ENCODE measurements around the gene SART3. TPM values are rescaled to one million over a fixed set of nuclear protein-coding genes. Genes with fewer than 3 reads are reported as not detected.
A peak's percentile ranks its signal among the peaks of the same experiment; 100 is the strongest.

The SART3 gene
- total and polyA plus RNA-seq, 10 of the 15 experiments (the other 5 are each of a cell fraction or from before 2014, with no cell fraction given): 8.8 to 179 (median 54.9) TPM

DNA sequence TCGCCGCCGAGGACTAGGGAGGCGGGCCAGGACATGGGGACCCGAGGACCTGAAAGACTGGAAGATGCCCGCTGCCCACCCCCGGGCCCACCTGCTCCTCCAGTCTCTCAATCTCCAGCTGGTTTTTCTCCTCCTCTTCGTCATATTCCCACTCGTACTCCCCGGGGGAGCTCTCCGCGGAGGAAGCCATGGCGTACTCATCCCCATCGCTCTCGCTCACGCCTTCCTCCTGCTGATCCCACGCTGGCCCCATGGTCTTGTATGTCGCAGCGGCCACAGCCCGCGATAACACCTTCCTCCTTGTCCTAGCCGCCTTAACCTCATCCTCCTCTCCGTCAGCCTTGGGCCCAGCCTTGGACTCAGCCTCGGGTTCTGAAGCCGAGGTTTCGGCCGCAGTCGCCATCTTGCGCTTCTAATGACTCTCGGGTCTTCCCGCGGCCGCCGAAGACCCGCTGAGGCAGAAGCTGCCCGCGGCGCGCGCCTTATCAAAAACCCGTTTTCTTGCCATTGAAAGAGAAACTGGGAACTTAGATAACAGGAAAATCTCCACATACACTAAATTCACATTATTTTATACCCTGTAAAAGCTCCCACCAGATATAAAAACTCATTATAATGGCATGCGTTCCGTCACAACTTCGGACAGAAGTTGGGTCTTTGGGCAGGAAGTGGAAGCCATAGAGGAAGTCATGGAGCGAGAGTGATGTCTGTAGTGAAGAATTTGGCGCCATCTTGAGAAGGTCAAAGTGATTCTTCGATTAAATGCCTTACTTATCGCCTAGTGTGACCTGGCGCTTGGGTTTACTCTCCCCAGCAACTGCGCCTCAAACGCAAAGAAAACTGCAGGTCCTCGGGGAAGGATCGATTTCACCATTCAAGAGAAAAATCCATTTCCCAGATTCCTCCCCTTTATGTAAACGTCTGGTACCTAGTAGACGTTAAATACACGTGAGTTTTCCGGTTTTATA lies at the start of gene SART3 (continued):
- TF ChIP-seq, protein P1, sequence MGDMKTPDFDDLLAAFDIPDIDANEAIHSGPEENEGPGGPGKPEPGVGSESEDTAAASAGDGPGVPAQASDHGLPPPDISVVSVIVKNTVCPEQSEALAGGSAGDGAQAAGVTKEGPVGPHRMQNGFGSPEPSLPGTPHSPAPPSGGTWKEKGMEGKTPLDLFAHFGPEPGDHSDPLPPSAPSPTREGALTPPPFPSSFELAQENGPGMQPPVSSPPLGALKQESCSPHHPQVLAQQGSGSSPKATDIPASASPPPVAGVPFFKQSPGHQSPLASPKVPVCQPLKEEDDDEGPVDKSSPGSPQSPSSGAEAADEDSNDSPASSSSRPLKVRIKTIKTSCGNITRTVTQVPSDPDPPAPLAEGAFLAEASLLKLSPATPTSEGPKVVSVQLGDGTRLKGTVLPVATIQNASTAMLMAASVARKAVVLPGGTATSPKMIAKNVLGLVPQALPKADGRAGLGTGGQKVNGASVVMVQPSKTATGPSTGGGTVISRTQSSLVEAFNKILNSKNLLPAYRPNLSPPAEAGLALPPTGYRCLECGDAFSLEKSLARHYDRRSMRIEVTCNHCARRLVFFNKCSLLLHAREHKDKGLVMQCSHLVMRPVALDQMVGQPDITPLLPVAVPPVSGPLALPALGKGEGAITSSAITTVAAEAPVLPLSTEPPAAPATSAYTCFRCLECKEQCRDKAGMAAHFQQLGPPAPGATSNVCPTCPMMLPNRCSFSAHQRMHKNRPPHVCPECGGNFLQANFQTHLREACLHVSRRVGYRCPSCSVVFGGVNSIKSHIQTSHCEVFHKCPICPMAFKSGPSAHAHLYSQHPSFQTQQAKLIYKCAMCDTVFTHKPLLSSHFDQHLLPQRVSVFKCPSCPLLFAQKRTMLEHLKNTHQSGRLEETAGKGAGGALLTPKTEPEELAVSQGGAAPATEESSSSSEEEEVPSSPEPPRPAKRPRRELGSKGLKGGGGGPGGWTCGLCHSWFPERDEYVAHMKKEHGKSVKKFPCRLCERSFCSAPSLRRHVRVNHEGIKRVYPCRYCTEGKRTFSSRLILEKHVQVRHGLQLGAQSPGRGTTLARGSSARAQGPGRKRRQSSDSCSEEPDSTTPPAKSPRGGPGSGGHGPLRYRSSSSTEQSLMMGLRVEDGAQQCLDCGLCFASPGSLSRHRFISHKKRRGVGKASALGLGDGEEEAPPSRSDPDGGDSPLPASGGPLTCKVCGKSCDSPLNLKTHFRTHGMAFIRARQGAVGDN (IDR thresholded peaks at IDR 0.05): no peak; the same call in 1 of the 2 replicates
- no peak for TF ChIP-seq POU2F2 (IDR thresholded peaks at IDR 0.05; ENCODE audit: borderline replicate concordance, low read depth, low read length)
- TF ChIP-seq ASH2L (IDR thresholded peaks at IDR 0.05; ENCODE audit: borderline replicate concordance, low read depth): peak; percentile 47; the same call in 1 of the 2 replicates
- TF ChIP-seq, protein P2, sequence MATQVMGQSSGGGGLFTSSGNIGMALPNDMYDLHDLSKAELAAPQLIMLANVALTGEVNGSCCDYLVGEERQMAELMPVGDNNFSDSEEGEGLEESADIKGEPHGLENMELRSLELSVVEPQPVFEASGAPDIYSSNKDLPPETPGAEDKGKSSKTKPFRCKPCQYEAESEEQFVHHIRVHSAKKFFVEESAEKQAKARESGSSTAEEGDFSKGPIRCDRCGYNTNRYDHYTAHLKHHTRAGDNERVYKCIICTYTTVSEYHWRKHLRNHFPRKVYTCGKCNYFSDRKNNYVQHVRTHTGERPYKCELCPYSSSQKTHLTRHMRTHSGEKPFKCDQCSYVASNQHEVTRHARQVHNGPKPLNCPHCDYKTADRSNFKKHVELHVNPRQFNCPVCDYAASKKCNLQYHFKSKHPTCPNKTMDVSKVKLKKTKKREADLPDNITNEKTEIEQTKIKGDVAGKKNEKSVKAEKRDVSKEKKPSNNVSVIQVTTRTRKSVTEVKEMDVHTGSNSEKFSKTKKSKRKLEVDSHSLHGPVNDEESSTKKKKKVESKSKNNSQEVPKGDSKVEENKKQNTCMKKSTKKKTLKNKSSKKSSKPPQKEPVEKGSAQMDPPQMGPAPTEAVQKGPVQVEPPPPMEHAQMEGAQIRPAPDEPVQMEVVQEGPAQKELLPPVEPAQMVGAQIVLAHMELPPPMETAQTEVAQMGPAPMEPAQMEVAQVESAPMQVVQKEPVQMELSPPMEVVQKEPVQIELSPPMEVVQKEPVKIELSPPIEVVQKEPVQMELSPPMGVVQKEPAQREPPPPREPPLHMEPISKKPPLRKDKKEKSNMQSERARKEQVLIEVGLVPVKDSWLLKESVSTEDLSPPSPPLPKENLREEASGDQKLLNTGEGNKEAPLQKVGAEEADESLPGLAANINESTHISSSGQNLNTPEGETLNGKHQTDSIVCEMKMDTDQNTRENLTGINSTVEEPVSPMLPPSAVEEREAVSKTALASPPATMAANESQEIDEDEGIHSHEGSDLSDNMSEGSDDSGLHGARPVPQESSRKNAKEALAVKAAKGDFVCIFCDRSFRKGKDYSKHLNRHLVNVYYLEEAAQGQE (IDR thresholded peaks at IDR 0.05; ENCODE audit: low read depth, low read length): no peak
- TF ChIP-seq, protein P3, sequence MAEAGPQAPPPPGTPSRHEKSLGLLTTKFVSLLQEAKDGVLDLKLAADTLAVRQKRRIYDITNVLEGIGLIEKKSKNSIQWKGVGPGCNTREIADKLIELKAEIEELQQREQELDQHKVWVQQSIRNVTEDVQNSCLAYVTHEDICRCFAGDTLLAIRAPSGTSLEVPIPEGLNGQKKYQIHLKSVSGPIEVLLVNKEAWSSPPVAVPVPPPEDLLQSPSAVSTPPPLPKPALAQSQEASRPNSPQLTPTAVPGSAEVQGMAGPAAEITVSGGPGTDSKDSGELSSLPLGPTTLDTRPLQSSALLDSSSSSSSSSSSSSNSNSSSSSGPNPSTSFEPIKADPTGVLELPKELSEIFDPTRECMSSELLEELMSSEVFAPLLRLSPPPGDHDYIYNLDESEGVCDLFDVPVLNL (IDR thresholded peaks at IDR 0.05; ENCODE audit: low read depth, low read length): 0 out of 2 replicates have a peak, but pooled peaks have one; percentile 50
- TF ChIP-seq, protein P4, sequence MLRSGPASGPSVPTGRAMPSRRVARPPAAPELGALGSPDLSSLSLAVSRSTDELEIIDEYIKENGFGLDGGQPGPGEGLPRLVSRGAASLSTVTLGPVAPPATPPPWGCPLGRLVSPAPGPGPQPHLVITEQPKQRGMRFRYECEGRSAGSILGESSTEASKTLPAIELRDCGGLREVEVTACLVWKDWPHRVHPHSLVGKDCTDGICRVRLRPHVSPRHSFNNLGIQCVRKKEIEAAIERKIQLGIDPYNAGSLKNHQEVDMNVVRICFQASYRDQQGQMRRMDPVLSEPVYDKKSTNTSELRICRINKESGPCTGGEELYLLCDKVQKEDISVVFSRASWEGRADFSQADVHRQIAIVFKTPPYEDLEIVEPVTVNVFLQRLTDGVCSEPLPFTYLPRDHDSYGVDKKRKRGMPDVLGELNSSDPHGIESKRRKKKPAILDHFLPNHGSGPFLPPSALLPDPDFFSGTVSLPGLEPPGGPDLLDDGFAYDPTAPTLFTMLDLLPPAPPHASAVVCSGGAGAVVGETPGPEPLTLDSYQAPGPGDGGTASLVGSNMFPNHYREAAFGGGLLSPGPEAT (IDR thresholded peaks at IDR 0.05; ENCODE audit: low read depth): peak; percentile 93
- TF ChIP-seq, protein P5, sequence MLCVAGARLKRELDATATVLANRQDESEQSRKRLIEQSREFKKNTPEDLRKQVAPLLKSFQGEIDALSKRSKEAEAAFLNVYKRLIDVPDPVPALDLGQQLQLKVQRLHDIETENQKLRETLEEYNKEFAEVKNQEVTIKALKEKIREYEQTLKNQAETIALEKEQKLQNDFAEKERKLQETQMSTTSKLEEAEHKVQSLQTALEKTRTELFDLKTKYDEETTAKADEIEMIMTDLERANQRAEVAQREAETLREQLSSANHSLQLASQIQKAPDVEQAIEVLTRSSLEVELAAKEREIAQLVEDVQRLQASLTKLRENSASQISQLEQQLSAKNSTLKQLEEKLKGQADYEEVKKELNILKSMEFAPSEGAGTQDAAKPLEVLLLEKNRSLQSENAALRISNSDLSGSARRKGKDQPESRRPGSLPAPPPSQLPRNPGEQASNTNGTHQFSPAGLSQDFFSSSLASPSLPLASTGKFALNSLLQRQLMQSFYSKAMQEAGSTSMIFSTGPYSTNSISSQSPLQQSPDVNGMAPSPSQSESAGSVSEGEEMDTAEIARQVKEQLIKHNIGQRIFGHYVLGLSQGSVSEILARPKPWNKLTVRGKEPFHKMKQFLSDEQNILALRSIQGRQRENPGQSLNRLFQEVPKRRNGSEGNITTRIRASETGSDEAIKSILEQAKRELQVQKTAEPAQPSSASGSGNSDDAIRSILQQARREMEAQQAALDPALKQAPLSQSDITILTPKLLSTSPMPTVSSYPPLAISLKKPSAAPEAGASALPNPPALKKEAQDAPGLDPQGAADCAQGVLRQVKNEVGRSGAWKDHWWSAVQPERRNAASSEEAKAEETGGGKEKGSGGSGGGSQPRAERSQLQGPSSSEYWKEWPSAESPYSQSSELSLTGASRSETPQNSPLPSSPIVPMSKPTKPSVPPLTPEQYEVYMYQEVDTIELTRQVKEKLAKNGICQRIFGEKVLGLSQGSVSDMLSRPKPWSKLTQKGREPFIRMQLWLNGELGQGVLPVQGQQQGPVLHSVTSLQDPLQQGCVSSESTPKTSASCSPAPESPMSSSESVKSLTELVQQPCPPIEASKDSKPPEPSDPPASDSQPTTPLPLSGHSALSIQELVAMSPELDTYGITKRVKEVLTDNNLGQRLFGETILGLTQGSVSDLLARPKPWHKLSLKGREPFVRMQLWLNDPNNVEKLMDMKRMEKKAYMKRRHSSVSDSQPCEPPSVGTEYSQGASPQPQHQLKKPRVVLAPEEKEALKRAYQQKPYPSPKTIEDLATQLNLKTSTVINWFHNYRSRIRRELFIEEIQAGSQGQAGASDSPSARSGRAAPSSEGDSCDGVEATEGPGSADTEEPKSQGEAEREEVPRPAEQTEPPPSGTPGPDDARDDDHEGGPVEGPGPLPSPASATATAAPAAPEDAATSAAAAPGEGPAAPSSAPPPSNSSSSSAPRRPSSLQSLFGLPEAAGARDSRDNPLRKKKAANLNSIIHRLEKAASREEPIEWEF (IDR thresholded peaks at IDR 0.05; ENCODE audit: insufficient replicate concordance, low read depth, low read length): peak; percentile 78
- no peak for TF ChIP-seq NFIC (IDR thresholded peaks at IDR 0.05; ENCODE audit: low read depth, low read length)
- TF ChIP-seq ZNF24 (IDR thresholded peaks at IDR 0.05): no peak
- peak in 1 of 2 experiments; percentile 10; a peak in 1 of 4 replicates for TF ChIP-seq IKZF2 (IDR thresholded peaks at IDR 0.05)
- no peak for TF ChIP-seq TARDBP (IDR thresholded peaks at IDR 0.05; ENCODE audit: borderline replicate concordance)

Data from GM12878 (cell line).